Neural cell (in vitro differentiated cells): ENCODE data around the gene TMTC1. TPM values are rescaled to one million over a fixed set of nuclear protein-coding genes. Genes with fewer than 3 reads are reported as not detected.

Experiments used
- H2AFZ ChIP-seq: fragments of 200-600, 300-800 bp; sonication (generic), shearing (Covaris generic); 2 replicates; pipeline ENCODE4 v1.6.0; 2014; ENCODE audit warnings: low read depth, mild to moderate bottlenecking, antibody characterized with exemption, low read length, moderate library complexity
- H3F3A ChIP-seq: fragments of 200-600 bp; shearing (Covaris generic); 2 replicates; pipeline ENCODE4 v1.6.1; 2016; ENCODE audit warnings: mild to moderate bottlenecking, moderate library complexity, mixed read lengths, antibody characterized with exemption, low read length; ENCODE audit not compliant: insufficient read depth, poor library complexity, severe bottlenecking
- H3K27ac ChIP-seq: fragments of 200-600, 300-800 bp; sonication (generic), shearing (Covaris generic); 2 replicates; pipeline ENCODE4 v1.5.1; 2014; ENCODE audit warnings: mild to moderate bottlenecking, low read length, moderate library complexity
- H3K27me3 ChIP-seq: fragments of 300-800, 200-600 bp; sonication (generic), shearing (Covaris generic); 2 replicates; pipeline ENCODE4 v1.6.0; 2014; ENCODE audit warnings: mild to moderate bottlenecking, low read depth, low read length, moderate library complexity; ENCODE audit not compliant: insufficient read depth
- H3K36me3 ChIP-seq: fragments of 300-800, 200-600 bp; sonication (generic), shearing (Covaris generic); 2 replicates; pipeline ENCODE4 v1.5.1; 2014; ENCODE audit warnings: mild to moderate bottlenecking, antibody characterized with exemption, low read length, moderate library complexity; ENCODE audit not compliant: insufficient read depth
- H3K4me2 ChIP-seq: fragments of 300-800, 200-600 bp; sonication (generic), shearing (Covaris generic); 2 replicates; pipeline ENCODE4 v1.6.0; 2014; ENCODE audit warnings: mild to moderate bottlenecking, low read length
- H3K4me3 ChIP-seq: fragments of 300-800, 200-600 bp; sonication (generic), shearing (Covaris generic); 2 replicates; pipeline ENCODE4 v1.5.1; 2014; ENCODE audit warnings: mild to moderate bottlenecking, low read length, moderate library complexity
- H3K79me2 ChIP-seq: fragments of 200-600 bp; shearing (Covaris generic); replicated peaks from 2 replicates; pipeline ENCODE4 v1.6.0; 2014; ENCODE audit warnings: mild to moderate bottlenecking, low read length, moderate library complexity; ENCODE audit not compliant: insufficient read depth
- H3K9ac ChIP-seq: fragments of 300-800, 200-600 bp; sonication (generic), shearing (Covaris generic); 2 replicates; pipeline ENCODE4 v1.6.1; 2016; ENCODE audit warnings: mild to moderate bottlenecking, low read length, mixed read lengths
- H3K9me2 ChIP-seq: fragments of 200-600 bp; shearing (Covaris generic); 2 replicates; pipeline ENCODE4 v1.6.1; 2016; ENCODE audit warnings: mild to moderate bottlenecking, low read length, mixed read lengths; ENCODE audit not compliant: insufficient read depth
- H3K9me3 ChIP-seq: fragments of 200-600, 300-800 bp; sonication (generic), shearing (Covaris generic); 2 replicates; pipeline ENCODE4 v1.6.1; 2016; ENCODE audit warnings: mild to moderate bottlenecking, mixed run types, low read length, moderate library complexity, mixed read lengths
- H4K20me1 ChIP-seq: fragments of 200-600 bp; shearing (Covaris generic); 2 replicates; pipeline ENCODE4 v1.6.1; 2016; ENCODE audit warnings: mild to moderate bottlenecking, mixed run types; ENCODE audit not compliant: insufficient read depth
- EP300 ChIP-seq: fragments of 450-650 bp; conservative IDR thresholded peaks from 2 replicates; pipeline ENCODE4 v1.6.1; 2014; ENCODE audit warnings: antibody characterized with exemption, mild to moderate bottlenecking, moderate library complexity; ENCODE audit not compliant: poor library complexity, severe bottlenecking
- EZH2 ChIP-seq: fragments of 200-600, 300-800 bp; shearing (Covaris generic), sonication (generic); IDR thresholded peaks from 2 replicates; pipeline ENCODE4 v1.6.1; 2014; ENCODE audit warnings: antibody characterized with exemption, low read length, borderline replicate concordance, mild to moderate bottlenecking; ENCODE audit not compliant: insufficient read depth, poor library complexity, severe bottlenecking
- MXI1 ChIP-seq: fragments of 450-650 bp; conservative IDR thresholded peaks from 2 replicates; pipeline ENCODE4 v1.6.1; 2014; ENCODE audit warnings: antibody characterized with exemption, mild to moderate bottlenecking; ENCODE audit not compliant: poor library complexity, severe bottlenecking
- POLR2AphosphoS5 ChIP-seq: IDR thresholded peaks from 2 replicates; pipeline ENCODE4 v1.6.1; 2012
- RAD21 ChIP-seq: fragments of 450-650 bp; conservative IDR thresholded peaks from 2 replicates; pipeline ENCODE4 v1.6.1; 2014; ENCODE audit warnings: antibody characterized with exemption, mild to moderate bottlenecking, moderate library complexity
- SMC3 ChIP-seq: fragments of 450-650 bp; conservative IDR thresholded peaks from 2 replicates; pipeline ENCODE4 v1.6.1; 2014; ENCODE audit warnings: antibody characterized with exemption, mild to moderate bottlenecking, moderate library complexity; ENCODE audit not compliant: poor library complexity
- TAF1 ChIP-seq: IDR thresholded peaks from 2 replicates; pipeline ENCODE4 v1.6.1; 2012; ENCODE audit warnings: low read depth
- polyA plus RNA-seq: library from polyadenylated mRNA; depleted of rRNA; stranded (reverse); fragments of >200 nt; gene quantifications from 2 replicates; pipeline ENCODE4 v1.2.3, GENCODE V29; 2014
- TF ChIP-seq, protein P1 (sequence below): fragments of 450-650 bp; IDR thresholded peaks from 2 replicates; pipeline ENCODE4 v1.5.1; 2014; ENCODE audit warnings: antibody characterized with exemption, mild to moderate bottlenecking, moderate library complexity; ENCODE audit not compliant: poor library complexity, severe bottlenecking
- TF ChIP-seq, protein P2 (sequence below): IDR thresholded peaks from 2 replicates; pipeline ENCODE4 v1.6.1; 2012; ENCODE audit warnings: borderline replicate concordance

Gene TMTC1
- polyA plus RNA-seq, 1 donor from 2014 or later = 10.0 TPM

DNA sequence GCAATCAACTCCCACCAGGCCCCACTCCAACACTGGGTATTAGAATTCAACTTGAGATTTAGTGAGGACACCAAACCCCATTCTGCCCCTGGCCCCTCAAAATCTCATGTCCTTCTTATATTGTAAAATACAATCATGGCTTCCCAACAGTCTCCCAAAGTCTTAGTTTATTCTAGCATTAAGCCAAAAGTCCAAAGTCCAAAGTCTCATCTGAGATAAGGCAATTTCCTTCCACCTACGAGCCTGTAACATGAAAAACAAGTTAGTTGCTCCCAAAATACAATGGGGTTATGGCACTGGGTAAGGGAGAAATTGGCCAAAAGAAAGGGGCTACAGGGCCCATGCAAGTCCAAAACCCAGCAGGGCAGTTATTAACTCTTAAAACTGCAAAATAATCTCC is 46.6 kb upstream of the TMTC1 start:
- TF ChIP-seq SMC3 (no peak), MXI1 (no peak), POLR2AphosphoS5 (no peak), EP300 (no peak), TAF1 (no peak), RAD21 (no peak), EZH2 (no peak)
- TF ChIP-seq, protein P1, sequence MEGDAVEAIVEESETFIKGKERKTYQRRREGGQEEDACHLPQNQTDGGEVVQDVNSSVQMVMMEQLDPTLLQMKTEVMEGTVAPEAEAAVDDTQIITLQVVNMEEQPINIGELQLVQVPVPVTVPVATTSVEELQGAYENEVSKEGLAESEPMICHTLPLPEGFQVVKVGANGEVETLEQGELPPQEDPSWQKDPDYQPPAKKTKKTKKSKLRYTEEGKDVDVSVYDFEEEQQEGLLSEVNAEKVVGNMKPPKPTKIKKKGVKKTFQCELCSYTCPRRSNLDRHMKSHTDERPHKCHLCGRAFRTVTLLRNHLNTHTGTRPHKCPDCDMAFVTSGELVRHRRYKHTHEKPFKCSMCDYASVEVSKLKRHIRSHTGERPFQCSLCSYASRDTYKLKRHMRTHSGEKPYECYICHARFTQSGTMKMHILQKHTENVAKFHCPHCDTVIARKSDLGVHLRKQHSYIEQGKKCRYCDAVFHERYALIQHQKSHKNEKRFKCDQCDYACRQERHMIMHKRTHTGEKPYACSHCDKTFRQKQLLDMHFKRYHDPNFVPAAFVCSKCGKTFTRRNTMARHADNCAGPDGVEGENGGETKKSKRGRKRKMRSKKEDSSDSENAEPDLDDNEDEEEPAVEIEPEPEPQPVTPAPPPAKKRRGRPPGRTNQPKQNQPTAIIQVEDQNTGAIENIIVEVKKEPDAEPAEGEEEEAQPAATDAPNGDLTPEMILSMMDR = no peak
- TF ChIP-seq, protein P2, sequence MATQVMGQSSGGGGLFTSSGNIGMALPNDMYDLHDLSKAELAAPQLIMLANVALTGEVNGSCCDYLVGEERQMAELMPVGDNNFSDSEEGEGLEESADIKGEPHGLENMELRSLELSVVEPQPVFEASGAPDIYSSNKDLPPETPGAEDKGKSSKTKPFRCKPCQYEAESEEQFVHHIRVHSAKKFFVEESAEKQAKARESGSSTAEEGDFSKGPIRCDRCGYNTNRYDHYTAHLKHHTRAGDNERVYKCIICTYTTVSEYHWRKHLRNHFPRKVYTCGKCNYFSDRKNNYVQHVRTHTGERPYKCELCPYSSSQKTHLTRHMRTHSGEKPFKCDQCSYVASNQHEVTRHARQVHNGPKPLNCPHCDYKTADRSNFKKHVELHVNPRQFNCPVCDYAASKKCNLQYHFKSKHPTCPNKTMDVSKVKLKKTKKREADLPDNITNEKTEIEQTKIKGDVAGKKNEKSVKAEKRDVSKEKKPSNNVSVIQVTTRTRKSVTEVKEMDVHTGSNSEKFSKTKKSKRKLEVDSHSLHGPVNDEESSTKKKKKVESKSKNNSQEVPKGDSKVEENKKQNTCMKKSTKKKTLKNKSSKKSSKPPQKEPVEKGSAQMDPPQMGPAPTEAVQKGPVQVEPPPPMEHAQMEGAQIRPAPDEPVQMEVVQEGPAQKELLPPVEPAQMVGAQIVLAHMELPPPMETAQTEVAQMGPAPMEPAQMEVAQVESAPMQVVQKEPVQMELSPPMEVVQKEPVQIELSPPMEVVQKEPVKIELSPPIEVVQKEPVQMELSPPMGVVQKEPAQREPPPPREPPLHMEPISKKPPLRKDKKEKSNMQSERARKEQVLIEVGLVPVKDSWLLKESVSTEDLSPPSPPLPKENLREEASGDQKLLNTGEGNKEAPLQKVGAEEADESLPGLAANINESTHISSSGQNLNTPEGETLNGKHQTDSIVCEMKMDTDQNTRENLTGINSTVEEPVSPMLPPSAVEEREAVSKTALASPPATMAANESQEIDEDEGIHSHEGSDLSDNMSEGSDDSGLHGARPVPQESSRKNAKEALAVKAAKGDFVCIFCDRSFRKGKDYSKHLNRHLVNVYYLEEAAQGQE = no peak
- H3K27ac ChIP-seq = no peak overlapping the region
- H3F3A ChIP-seq = no peaks in the 10 kb centered on the region
- no peaks in the 10 kb centered on the region for H3K79me2 ChIP-seq
- no peaks in the 10 kb centered on the region for H3K36me3 ChIP-seq
- H3K9me2 ChIP-seq = no peaks in the 10 kb centered on the region
- H3K4me2 ChIP-seq = no peak overlapping the region
- no peak overlapping the region for H3K9ac ChIP-seq
- H3K27me3 ChIP-seq = no peaks in the 10 kb centered on the region
- no peak overlapping the region for H3K4me3 ChIP-seq
- H2AFZ ChIP-seq = no peak overlapping the region
- no peaks in the 10 kb centered on the region for H4K20me1 ChIP-seq
- H3K9me3 ChIP-seq = no peaks in the 10 kb centered on the region

DNA sequence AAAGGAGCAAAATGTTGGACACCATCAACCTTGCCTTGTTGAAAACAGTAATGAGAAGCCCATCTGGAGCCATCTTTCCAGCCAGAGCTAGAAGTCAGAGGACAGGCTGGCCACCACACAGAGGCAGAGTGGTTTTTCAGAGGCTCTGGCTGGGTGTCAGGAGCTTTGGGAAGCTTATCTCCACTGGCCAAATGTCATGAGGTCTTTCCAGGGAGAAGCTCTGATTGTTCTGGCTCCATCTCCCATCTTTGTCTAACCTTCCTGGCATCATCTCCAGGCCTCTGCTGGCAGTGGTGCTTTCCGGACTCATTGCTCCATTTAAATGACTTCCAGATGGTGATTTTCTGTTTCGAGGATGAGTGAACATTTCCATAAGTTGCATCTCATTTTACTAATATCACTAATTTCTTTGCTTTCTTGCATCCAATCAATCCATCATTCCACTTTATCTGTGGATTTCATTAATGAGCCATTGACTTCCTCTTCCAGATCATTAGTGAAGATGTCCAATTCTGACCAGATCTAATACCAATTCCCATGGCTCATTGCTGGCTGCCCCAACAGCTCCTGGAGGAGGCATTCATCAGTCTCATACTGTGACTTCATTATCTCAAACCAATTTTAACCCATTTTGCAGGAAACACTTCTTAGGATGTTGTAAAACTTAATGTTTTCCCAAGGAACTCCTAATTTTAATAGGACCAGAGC is 35.3 kb upstream of the TMTC1 start:
- no peak overlapping the region for H3K27ac ChIP-seq
- H3K79me2 ChIP-seq = no peaks in the 10 kb centered on the region
- H3K9ac ChIP-seq = no peak overlapping the region
- H3K9me2 ChIP-seq = no peaks in the 10 kb centered on the region
- no peaks in the 10 kb centered on the region for H3F3A ChIP-seq
- H4K20me1 ChIP-seq = no peaks in the 10 kb centered on the region
- H3K9me3 ChIP-seq = no peaks in the 10 kb centered on the region
- H3K27me3 ChIP-seq = no peaks in the 10 kb centered on the region
- H3K4me2 ChIP-seq = no peak overlapping the region
- TF ChIP-seq, protein P1 = no peak
- TF ChIP-seq SMC3 = no peak
- TF ChIP-seq TAF1 = no peak
- TF ChIP-seq EP300 = no peak
- TF ChIP-seq POLR2AphosphoS5 = no peak
- TF ChIP-seq, protein P2 = no peak
- TF ChIP-seq RAD21 = no peak
- TF ChIP-seq MXI1 = no peak
- no peak for TF ChIP-seq EZH2
- no peak overlapping the region for H2AFZ ChIP-seq
- no peaks in the 10 kb centered on the region for H3K36me3 ChIP-seq
- no peak overlapping the region for H3K4me3 ChIP-seq
